Measurements from ENCODE around the gene TRIM47. TPM values are rescaled to one million over a fixed set of nuclear protein-coding genes. Genes with fewer than 3 reads are reported as not detected.

The TRIM47 gene, protein sequence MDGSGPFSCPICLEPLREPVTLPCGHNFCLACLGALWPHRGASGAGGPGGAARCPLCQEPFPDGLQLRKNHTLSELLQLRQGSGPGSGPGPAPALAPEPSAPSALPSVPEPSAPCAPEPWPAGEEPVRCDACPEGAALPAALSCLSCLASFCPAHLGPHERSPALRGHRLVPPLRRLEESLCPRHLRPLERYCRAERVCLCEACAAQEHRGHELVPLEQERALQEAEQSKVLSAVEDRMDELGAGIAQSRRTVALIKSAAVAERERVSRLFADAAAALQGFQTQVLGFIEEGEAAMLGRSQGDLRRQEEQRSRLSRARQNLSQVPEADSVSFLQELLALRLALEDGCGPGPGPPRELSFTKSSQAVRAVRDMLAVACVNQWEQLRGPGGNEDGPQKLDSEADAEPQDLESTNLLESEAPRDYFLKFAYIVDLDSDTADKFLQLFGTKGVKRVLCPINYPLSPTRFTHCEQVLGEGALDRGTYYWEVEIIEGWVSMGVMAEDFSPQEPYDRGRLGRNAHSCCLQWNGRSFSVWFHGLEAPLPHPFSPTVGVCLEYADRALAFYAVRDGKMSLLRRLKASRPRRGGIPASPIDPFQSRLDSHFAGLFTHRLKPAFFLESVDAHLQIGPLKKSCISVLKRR
- 3.1 and 3.5 TPM in 2 replicates for total RNA-seq

DNA sequence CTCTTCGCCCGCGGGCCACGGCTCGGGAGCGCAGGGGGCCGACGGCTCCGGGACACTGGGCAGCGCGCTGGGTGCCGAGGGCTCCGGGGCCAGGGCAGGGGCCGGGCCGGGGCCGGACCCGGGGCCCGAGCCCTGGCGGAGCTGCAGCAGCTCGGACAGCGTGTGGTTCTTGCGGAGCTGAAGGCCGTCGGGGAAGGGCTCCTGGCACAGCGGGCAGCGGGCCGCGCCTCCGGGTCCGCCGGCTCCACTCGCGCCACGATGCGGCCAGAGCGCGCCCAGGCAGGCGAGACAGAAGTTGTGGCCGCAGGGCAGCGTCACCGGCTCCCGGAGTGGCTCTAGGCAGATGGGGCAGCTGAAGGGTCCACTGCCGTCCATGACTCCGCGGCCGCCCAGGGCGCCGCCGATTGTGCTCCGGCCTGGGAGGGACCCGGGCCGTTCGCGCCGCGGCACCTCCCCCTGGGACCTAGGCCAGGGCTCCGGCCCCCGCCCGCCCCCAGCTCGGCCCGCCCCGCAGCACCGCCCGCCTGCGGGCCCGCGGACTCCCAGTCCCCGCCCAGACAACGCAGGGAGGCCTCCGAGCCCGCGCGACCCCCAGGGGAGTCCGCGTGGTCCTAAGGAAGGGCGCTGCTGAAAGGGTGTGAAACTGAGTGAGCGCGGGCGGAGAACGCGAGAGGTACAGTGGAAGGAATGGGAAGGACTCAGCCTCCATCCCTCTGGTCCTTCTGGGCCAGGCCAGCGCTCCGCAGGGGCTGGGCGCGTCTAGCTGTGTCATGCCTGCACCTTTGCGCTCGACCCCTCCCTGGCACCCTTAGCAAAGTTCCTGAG is at the start of gene TRIM47:
Gene TRIM47 (minus strand): TSS at position 408 of the 825 bp plus-strand sequence. CDS start 33 bp downstream, at position 375.
- TF ChIP-seq, protein P1, sequence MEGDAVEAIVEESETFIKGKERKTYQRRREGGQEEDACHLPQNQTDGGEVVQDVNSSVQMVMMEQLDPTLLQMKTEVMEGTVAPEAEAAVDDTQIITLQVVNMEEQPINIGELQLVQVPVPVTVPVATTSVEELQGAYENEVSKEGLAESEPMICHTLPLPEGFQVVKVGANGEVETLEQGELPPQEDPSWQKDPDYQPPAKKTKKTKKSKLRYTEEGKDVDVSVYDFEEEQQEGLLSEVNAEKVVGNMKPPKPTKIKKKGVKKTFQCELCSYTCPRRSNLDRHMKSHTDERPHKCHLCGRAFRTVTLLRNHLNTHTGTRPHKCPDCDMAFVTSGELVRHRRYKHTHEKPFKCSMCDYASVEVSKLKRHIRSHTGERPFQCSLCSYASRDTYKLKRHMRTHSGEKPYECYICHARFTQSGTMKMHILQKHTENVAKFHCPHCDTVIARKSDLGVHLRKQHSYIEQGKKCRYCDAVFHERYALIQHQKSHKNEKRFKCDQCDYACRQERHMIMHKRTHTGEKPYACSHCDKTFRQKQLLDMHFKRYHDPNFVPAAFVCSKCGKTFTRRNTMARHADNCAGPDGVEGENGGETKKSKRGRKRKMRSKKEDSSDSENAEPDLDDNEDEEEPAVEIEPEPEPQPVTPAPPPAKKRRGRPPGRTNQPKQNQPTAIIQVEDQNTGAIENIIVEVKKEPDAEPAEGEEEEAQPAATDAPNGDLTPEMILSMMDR (IDR thresholded peaks at IDR 0.05) = no peak
- intact Hi-C loops (cut with micrococcal nuclease) = loop anchor here (5.0 kb wide), 1 partner anchor 36 kb away; the partner anchor contains the start of gene UNC13D

DNA sequence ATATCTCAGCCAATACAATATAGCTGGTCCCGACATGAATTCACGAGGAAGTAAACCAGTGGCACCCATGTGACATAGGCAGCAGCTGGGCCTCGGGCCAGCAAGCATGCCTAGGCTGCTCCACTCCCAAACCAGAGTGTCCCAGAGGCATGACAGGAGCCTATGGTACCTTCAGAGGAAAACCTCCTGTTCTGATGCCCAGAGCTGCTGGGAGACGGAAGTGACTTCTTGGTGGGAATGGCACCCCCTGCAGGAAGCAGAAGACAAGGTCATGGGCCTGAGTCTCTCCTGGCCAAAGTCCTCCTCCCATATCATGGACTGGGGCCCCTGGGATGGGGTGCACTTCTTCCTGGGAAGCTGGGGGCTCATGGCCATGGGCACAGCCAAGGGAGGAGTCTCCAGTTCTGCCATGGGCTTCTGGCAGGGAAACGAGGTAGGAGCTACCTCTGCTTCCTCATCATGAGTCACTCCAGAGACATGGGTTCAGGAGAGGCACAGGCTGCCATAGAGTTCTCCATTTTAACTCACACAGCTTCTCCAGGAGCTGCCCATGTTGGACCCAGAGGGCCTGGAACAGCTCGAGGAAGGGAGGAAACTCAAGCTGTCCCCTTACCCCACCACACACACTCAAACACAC is 49.0 kb upstream of the TRIM47 start:
- intact Hi-C loops (cut with micrococcal nuclease) = no loop called here

More for the DNA sequence above, at the start of gene TRIM47:
- ChIA-PET CTCF (interaction anchor here (1.0 to 4.4 kb wide), 6 partner anchors 17 to 133 kb away, joined by 3 to 34 read pairs (median 4); partner anchors contain the start of genes MRPL38 and WBP2), POLR2A (interaction anchor here (0.5 to 7.1 kb wide), 14 partner anchors 9 to 362 kb away, joined by 3 to 129 read pairs (median 4); partner anchors contain the start of genes TRIM65, TSEN54, UNC13D and UNK)
- no peak for DNase-seq
- ATAC-seq (ENCODE audit: low read depth) = no peak
- no peaks in the 10 kb centered on the region for H3K9me3 Mint-ChIP-seq
- H3K27ac Mint-ChIP-seq = peak within 1 kb of the TSS; percentile 79
- H3K36me3 Mint-ChIP-seq (ENCODE audit: low read depth) = no peaks in the 10 kb centered on the region
- peak within 1 kb of the TSS; percentile 82 for H3K4me3 Mint-ChIP-seq
- peaks cover 28% of the 10 kb centered on the region for H3K4me1 Mint-ChIP-seq
- H3K27me3 Mint-ChIP-seq = peaks cover 8% of the 10 kb centered on the region

DNA sequence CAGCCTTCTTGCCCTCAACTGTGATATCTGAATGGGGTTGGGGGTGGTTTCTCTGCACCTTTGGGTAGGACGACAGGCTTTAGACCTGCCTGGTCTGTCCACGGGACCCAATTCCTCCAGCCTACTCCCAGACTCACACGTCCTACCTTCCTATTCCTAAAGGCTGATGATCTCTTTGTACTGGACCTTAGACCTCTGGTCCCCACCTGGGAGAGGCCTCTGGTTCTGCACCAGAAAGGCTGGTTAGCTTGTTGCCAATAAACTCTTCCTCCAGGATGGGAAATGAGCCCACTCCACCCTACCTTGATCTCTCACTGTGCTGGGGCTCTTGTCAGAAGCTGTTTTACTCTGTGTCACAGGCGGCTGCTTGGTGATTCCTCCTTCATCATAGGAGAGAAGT is 48.1 kb upstream of the TRIM47 start:
- CTCF ChIA-PET = interaction anchor here (0.7 to 1.7 kb wide), 3 partner anchors 21 to 88 kb away, joined by 3 to 4 read pairs (median 3); partner anchors contain the start of gene MRPL38
- Mint-ChIP-seq H3K27ac (no peak overlapping the region), H3K27me3 (no peaks in the 10 kb centered on the region), H3K9me3 (no peaks in the 10 kb centered on the region), H3K36me3 (ENCODE audit: low read depth) (peaks cover 2% of the 10 kb centered on the region), H3K4me3 (no peak overlapping the region), H3K4me1 (no peaks in the 10 kb centered on the region)
- ATAC-seq (ENCODE audit: low read depth) = no peak
- intact Hi-C loops (cut with micrococcal nuclease) = no loop called here
- DNase-seq = no peak
- TF ChIP-seq, protein P1 (IDR thresholded peaks at IDR 0.05) = no peak
- POLR2A ChIA-PET = no interaction called here

More for the DNA sequence above, 49.0 kb upstream of the TRIM47 start:
- H3K27me3 Mint-ChIP-seq = no peaks in the 10 kb centered on the region
- no peak overlapping the region for H3K27ac Mint-ChIP-seq
- ChIA-PET CTCF (interaction anchor here (1.1 to 1.7 kb wide), 2 partner anchors 22 to 78 kb away, joined by 3 to 4 read pairs; partner anchors contain the start of gene MRPL38), POLR2A (no interaction called here)
- DNase-seq = no peak
- H3K9me3 Mint-ChIP-seq = no peaks in the 10 kb centered on the region
- TF ChIP-seq, protein P1 (IDR thresholded peaks at IDR 0.05) = no peak
- peaks cover 2% of the 10 kb centered on the region for H3K36me3 Mint-ChIP-seq (ENCODE audit: low read depth)
- H3K4me1 Mint-ChIP-seq = no peaks in the 10 kb centered on the region
- ATAC-seq (ENCODE audit: low read depth) = no peak
- H3K4me3 Mint-ChIP-seq = no peak overlapping the region

DNA sequence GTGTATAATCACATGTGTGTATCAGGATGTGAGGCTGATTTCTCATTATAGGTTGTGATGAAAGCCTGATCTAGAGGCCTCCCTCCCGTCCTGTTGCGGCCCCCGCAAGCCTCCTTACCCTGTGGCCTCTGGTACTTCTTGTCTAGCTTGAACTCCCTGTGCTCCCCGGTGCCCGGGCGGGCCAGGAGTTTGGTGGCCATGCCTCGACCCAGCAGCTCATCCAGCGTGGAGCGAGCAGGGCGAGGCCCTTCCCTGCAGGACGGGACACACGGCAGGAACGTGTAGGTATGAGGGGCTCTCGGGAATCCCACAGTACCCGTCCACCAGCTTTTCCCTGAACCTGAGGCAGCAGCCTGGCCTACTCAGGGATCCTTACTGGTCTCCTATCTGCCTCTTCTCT is 47.5 kb upstream of the TRIM47 start:
- no peak for ATAC-seq (ENCODE audit: low read depth)
- Mint-ChIP-seq H3K27ac (no peak overlapping the region), H3K36me3 (ENCODE audit: low read depth) (peaks cover 2% of the 10 kb centered on the region), H3K4me1 (no peaks in the 10 kb centered on the region), H3K4me3 (no peak overlapping the region), H3K9me3 (no peaks in the 10 kb centered on the region), H3K27me3 (no peaks in the 10 kb centered on the region)
- no peak for DNase-seq
- TF ChIP-seq, protein P1 (IDR thresholded peaks at IDR 0.05) = no peak
- intact Hi-C loops (cut with micrococcal nuclease) = no loop called here
- POLR2A ChIA-PET = interaction anchor here (1.0 kb wide), 1 partner anchor 15 kb away, joined by 3 read pairs; the partner anchor contains the start of gene FBF1
- CTCF ChIA-PET = interaction anchor here (0.7 to 1.7 kb wide), 2 partner anchors 80 to 88 kb away, joined by 3 to 4 read pairs; no protein-coding TSS in a partner anchor
